ENCODE results near the gene ESF1. TPM values are rescaled to one million over a fixed set of nuclear protein-coding genes. Genes with fewer than 3 reads are reported as not detected.

Gene ESF1, protein sequence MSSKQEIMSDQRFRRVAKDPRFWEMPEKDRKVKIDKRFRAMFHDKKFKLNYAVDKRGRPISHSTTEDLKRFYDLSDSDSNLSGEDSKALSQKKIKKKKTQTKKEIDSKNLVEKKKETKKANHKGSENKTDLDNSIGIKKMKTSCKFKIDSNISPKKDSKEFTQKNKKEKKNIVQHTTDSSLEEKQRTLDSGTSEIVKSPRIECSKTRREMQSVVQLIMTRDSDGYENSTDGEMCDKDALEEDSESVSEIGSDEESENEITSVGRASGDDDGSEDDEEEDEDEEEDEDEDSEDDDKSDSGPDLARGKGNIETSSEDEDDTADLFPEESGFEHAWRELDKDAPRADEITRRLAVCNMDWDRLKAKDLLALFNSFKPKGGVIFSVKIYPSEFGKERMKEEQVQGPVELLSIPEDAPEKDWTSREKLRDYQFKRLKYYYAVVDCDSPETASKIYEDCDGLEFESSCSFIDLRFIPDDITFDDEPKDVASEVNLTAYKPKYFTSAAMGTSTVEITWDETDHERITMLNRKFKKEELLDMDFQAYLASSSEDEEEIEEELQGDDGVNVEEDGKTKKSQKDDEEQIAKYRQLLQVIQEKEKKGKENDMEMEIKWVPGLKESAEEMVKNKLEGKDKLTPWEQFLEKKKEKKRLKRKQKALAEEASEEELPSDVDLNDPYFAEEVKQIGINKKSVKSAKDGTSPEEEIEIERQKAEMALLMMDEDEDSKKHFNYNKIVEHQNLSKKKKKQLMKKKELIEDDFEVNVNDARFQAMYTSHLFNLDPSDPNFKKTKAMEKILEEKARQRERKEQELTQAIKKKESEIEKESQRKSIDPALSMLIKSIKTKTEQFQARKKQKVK
- total RNA-seq: 10.2 and 17.0 TPM in 2 replicates

DNA sequence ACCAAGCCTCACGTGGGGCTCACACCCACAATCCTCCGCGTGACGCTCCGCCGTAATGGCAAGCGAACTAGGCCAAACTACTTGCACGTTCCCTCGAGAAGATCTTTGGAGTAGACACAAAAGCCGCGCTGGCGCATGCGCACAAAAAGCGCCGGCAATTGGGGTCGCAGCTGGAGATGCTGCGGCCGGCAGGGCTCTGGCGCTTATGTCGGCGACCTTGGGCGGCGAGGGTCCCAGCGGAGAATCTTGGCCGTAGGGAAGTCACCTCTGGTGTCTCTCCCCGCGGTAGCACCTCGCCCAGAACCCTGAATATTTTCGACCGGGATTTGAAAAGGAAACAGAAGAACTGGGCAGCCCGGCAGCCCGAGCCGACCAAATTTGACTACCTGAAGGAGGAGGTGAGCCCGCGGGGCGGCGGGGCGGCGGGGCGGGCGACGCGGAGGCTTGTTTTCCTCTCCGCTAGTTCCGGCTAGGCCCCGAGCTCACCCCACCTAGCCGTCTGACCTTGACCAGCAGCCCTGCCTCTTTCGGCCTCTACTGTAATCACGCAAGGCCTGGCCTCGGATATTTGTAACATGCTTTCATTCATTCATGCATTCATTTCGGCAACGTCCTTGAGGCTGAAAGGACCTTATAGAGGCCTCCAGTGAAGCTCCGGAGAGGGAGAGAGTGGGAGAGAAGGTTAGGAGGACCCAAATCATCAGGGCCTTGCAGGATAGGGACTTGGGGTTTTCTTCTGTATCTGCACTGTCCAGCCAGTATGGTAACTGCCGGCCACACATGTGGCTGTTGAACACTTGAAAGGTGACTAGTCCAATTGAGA is at the start of gene ESF1, which contains the start of gene NDUFAF5:
Gene ESF1 (minus strand): TSS at position 27 of the 823 bp plus-strand sequence. CDS start 1,779 bp downstream, outside the sequence.
Gene NDUFAF5 (plus strand): TSS at position 136 of the 823 bp plus-strand sequence. CDS start 41 bp downstream, at position 177.

Other genes starting within 250 kb of the ESF1 start
- gene TASP1, start 146.0 kb downstream of the ESF1 start, total RNA-seq: 7.1 and 7.6 TPM in 2 replicates
- gene NDUFAF5, start 109 bp upstream of the ESF1 start, total RNA-seq: 10.8 and 14.7 TPM in 2 replicates
- gene SEL1L2, start 205.7 kb upstream of the ESF1 start, total RNA-seq: not detected in 2 replicates
- gene MACROD2, start 210.6 kb upstream of the ESF1 start, total RNA-seq: 0.14 and 0.55 TPM in 2 replicates

Measured in smooth muscle cell of bladder (primary cell).